ACC112 (cell line): ENCODE data around the gene TTLL5.

ENCODE experiments used
- H2AFZ ChIP-seq: fragments of 200-600 bp; sonication (generic); one replicate; pipeline ENCODE4 v1.6.0; 2017; ENCODE audit warnings: antibody characterized with exemption, low read length; ENCODE audit not compliant: unreplicated experiment
- H3K27ac ChIP-seq: fragments of 200-600 bp; sonication (generic); 2 replicates; pipeline ENCODE4 v1.5.1; 2014; ENCODE audit warnings: low read depth, mild to moderate bottlenecking, antibody characterized with exemption, low read length, moderate library complexity
- H3K27me3 ChIP-seq: fragments of 200-600 bp; sonication (generic); 2 replicates; pipeline ENCODE4 v1.6.1; 2014; ENCODE audit warnings: mild to moderate bottlenecking, antibody characterized with exemption, low read length, moderate library complexity, mixed read lengths; ENCODE audit not compliant: insufficient read depth
- H3K36me3 ChIP-seq: fragments of 200-600 bp; sonication (generic); 2 replicates; pipeline ENCODE4 v1.6.1; 2016; ENCODE audit warnings: mild to moderate bottlenecking, antibody characterized with exemption, low read length, moderate library complexity, mixed read lengths; ENCODE audit not compliant: insufficient read depth
- H3K4me1 ChIP-seq: fragments of 200-600 bp; sonication (generic); one replicate; pipeline ENCODE4 v1.6.1; 2016; ENCODE audit warnings: low read length, mixed read lengths; ENCODE audit not compliant: insufficient read depth, unreplicated experiment, control insufficient read depth
- H3K4me3 ChIP-seq: fragments of 200-600 bp; sonication (generic); 2 replicates; pipeline ENCODE4 v1.5.1; 2014; ENCODE audit warnings: mild to moderate bottlenecking, low read depth, low read length
- H3K79me2 ChIP-seq: fragments of 200-600 bp; sonication (generic); one replicate; pipeline ENCODE4 v1.6.0; 2016; ENCODE audit warnings: low read length; ENCODE audit not compliant: control insufficient read depth, unreplicated experiment, insufficient read depth

TTLL5 gene

GRCh38 chr14:75944607-75945241, 283.7 kb downstream of the TTLL5 start:
- H2AFZ ChIP-seq = no peak overlapping the region
- H3K36me3 ChIP-seq = no peaks in the 10 kb centered on the region
- H3K4me1 ChIP-seq = no peaks in the 10 kb centered on the region
- no peaks in the 10 kb centered on the region for H3K27me3 ChIP-seq
- no peaks in the 10 kb centered on the region for H3K79me2 ChIP-seq
- no peak overlapping the region for H3K4me3 ChIP-seq
- H3K27ac ChIP-seq = no peak overlapping the region

GRCh38 chr14:75946785-75947184, 285.7 kb downstream of the TTLL5 start:
- no peak overlapping the region for H3K27ac ChIP-seq
- H2AFZ ChIP-seq = no peak overlapping the region

GRCh38 chr14:75952489-75952888, 291.4 kb downstream of the TTLL5 start:
- no peaks in the 10 kb centered on the region for H3K4me1 ChIP-seq
- H3K27ac ChIP-seq = no peak overlapping the region
- H3K27me3 ChIP-seq = no peaks in the 10 kb centered on the region
- H3K36me3 ChIP-seq = no peaks in the 10 kb centered on the region
- H2AFZ ChIP-seq = no peak overlapping the region
- no peaks in the 10 kb centered on the region for H3K79me2 ChIP-seq
- H3K4me3 ChIP-seq = no peak overlapping the region

More at GRCh38 chr14:75946785-75947184, 285.7 kb downstream of the TTLL5 start:
- Histone ChIP-seq H3K4me3 (no peak overlapping the region), H3K27me3 (no peaks in the 10 kb centered on the region), H3K36me3 (no peaks in the 10 kb centered on the region), H3K4me1 (no peaks in the 10 kb centered on the region), H3K79me2 (no peaks in the 10 kb centered on the region)

GRCh38 chr14:75959031-75959430, 298.0 kb downstream of the TTLL5 start:
- no peak overlapping the region for H3K4me3 ChIP-seq
- H2AFZ ChIP-seq = no peak overlapping the region
- no peaks in the 10 kb centered on the region for H3K36me3 ChIP-seq
- H3K4me1 ChIP-seq = no peaks in the 10 kb centered on the region
- H3K27ac ChIP-seq = no peak overlapping the region
- H3K79me2 ChIP-seq = no peaks in the 10 kb centered on the region
- no peaks in the 10 kb centered on the region for H3K27me3 ChIP-seq

- no peak overlapping the region for H2AFZ ChIP-seq
- no peaks in the 10 kb centered on the region for H3K79me2 ChIP-seq
- no peak overlapping the region for H3K27ac ChIP-seq
- no peaks in the 10 kb centered on the region for H3K4me1 ChIP-seq
- no peak overlapping the region for H3K4me3 ChIP-seq
- H3K36me3 ChIP-seq = no peaks in the 10 kb centered on the region
- H3K27me3 ChIP-seq = no peaks in the 10 kb centered on the region
These were observed 299.2 kb downstream of the TTLL5 start for GRCh38 chr14:75960231-75960630.

- no peaks in the 10 kb centered on the region for H3K79me2 ChIP-seq
- H3K4me3 ChIP-seq = no peak overlapping the region
- H3K36me3 ChIP-seq = no peaks in the 10 kb centered on the region
- no peaks in the 10 kb centered on the region for H3K27me3 ChIP-seq
- no peak overlapping the region for H3K27ac ChIP-seq
- H3K4me1 ChIP-seq = no peaks in the 10 kb centered on the region
- no peak overlapping the region for H2AFZ ChIP-seq
These were observed 300.6 kb downstream of the TTLL5 start for GRCh38 chr14:75961662-75962061.

GRCh38 chr14:75967866-75968265, 306.8 kb downstream of the TTLL5 start:
- no peak overlapping the region for H3K27ac ChIP-seq
- no peaks in the 10 kb centered on the region for H3K27me3 ChIP-seq
- H2AFZ ChIP-seq = no peak overlapping the region
- H3K36me3 ChIP-seq = no peaks in the 10 kb centered on the region
- H3K4me1 ChIP-seq = peaks cover 21% of the 10 kb centered on the region
- no peaks in the 10 kb centered on the region for H3K79me2 ChIP-seq
- no peak overlapping the region for H3K4me3 ChIP-seq

GRCh38 chr14:75968456-75968855, 307.4 kb downstream of the TTLL5 start:
- H3K4me1 ChIP-seq = peaks cover 21% of the 10 kb centered on the region
- H3K36me3 ChIP-seq = no peaks in the 10 kb centered on the region
- H3K27me3 ChIP-seq = no peaks in the 10 kb centered on the region
- peak overlapping the region; percentile 5; the same call in 1 of the 2 replicates for H3K27ac ChIP-seq
- no peaks in the 10 kb centered on the region for H3K79me2 ChIP-seq
- no peak overlapping the region for H2AFZ ChIP-seq
- 0 out of 2 replicates have a peak overlapping the region, but pooled peaks have one; percentile 2 for H3K4me3 ChIP-seq

GRCh38 chr14:75969126-75969525, 308.1 kb downstream of the TTLL5 start:
- Histone ChIP-seq H3K4me3 (no peak overlapping the region), H3K79me2 (no peaks in the 10 kb centered on the region), H2AFZ (no peak overlapping the region), H3K27ac (peak overlapping the region; percentile 5; the same call in 1 of the 2 replicates), H3K36me3 (no peaks in the 10 kb centered on the region), H3K27me3 (no peaks in the 10 kb centered on the region), H3K4me1 (peaks cover 21% of the 10 kb centered on the region)

GRCh38 chr14:75969891-75970290, 308.8 kb downstream of the TTLL5 start:
- no peak overlapping the region for H3K27ac ChIP-seq
- H2AFZ ChIP-seq = no peak overlapping the region
- H3K27me3 ChIP-seq = no peaks in the 10 kb centered on the region
- no peaks in the 10 kb centered on the region for H3K36me3 ChIP-seq
- peaks cover 21% of the 10 kb centered on the region for H3K4me1 ChIP-seq
- H3K79me2 ChIP-seq = no peaks in the 10 kb centered on the region
- no peak overlapping the region for H3K4me3 ChIP-seq

- H3K79me2 ChIP-seq = no peaks in the 10 kb centered on the region
- peaks cover 21% of the 10 kb centered on the region for H3K4me1 ChIP-seq
- H3K36me3 ChIP-seq = no peaks in the 10 kb centered on the region
- no peak overlapping the region for H3K4me3 ChIP-seq
- no peak overlapping the region for H3K27ac ChIP-seq
- no peak overlapping the region for H2AFZ ChIP-seq
- no peaks in the 10 kb centered on the region for H3K27me3 ChIP-seq
These were observed 309.9 kb downstream of the TTLL5 start for GRCh38 chr14:75970989-75971388.
